WERI-Rb-1 (cell line): ENCODE measurements around the gene PREX1.

Source experiments
- DNase-seq: peaks from one replicate; pipeline ENCODE4 v3.0.0-alpha.2; 2020
- H3K27ac ChIP-seq: fragments of 250-450 bp; sonication (Bioruptor Pico); 2 replicates; pipeline ENCODE4 v1.5.1; 2020; ENCODE audit warnings: mild to moderate bottlenecking, moderate library complexity
- H3K27me3 ChIP-seq: fragments of 250-450 bp; sonication (Bioruptor Pico); 2 replicates; pipeline ENCODE4 v1.5.1; 2021; ENCODE audit warnings: mild to moderate bottlenecking, low read depth, moderate library complexity; ENCODE audit not compliant: insufficient read depth, severe bottlenecking
- H3K36me3 ChIP-seq: fragments of 250-450 bp; sonication (Bioruptor Pico); 2 replicates; pipeline ENCODE4 v1.5.1; 2020; ENCODE audit warnings: mild to moderate bottlenecking, moderate library complexity
- H3K4me3 ChIP-seq: 2 replicates; pipeline ENCODE4 v1.5.1; 2011; ENCODE audit warnings: low read depth, mild to moderate bottlenecking, control low read depth, low read length
- H3K9me3 ChIP-seq: fragments of 250-450 bp; sonication (Bioruptor Pico); 2 replicates; pipeline ENCODE4 v1.5.1; 2021; ENCODE audit warnings: mild to moderate bottlenecking, moderate library complexity; ENCODE audit not compliant: severe bottlenecking
- TF ChIP-seq, protein P1 (sequence below): IDR thresholded peaks from 2 replicates; pipeline ENCODE4 v1.5.1; 2011; ENCODE audit warnings: low read depth, mild to moderate bottlenecking, control low read depth, inconsistent platforms, low read length

The PREX1 gene

DNA sequence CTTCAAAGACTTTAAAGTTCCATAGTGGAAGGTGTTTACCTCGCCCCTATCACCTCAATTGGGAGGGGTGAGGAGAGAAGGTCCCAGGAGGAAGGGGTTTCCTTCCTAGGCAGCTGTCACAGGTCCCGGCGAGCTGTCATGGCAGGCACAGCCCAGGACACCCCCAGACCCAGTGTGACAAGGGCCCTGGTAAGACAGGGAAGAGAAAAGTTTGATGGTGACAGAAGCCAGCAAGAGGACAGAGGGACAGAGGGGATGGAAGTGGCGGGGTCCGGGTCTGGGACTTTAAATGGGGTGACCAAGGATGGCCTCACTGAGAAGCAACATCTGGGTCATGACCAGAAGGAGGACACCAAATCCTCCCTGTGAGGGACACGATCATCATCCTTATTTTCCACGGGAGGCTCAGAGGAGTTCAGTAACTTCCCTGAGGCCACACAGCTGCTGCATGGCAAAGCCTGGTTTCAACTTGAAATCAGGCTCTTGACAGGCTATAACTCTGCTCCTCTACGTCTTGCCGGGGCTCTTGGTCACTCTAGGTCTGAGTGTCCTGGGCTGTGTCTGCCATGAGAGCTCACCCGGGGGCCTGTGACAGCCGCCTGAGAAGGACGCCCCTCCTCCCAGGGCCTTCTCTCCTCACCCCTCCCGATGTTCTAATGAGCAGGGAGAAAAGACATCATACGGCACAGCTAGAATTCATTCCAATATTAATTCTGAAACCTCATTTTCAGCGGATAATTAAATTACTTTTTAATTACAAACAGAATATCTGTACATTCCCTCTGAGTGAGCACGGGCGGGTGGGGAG, 222.2 kb downstream of the PREX1 start:
- TF ChIP-seq, protein P1, sequence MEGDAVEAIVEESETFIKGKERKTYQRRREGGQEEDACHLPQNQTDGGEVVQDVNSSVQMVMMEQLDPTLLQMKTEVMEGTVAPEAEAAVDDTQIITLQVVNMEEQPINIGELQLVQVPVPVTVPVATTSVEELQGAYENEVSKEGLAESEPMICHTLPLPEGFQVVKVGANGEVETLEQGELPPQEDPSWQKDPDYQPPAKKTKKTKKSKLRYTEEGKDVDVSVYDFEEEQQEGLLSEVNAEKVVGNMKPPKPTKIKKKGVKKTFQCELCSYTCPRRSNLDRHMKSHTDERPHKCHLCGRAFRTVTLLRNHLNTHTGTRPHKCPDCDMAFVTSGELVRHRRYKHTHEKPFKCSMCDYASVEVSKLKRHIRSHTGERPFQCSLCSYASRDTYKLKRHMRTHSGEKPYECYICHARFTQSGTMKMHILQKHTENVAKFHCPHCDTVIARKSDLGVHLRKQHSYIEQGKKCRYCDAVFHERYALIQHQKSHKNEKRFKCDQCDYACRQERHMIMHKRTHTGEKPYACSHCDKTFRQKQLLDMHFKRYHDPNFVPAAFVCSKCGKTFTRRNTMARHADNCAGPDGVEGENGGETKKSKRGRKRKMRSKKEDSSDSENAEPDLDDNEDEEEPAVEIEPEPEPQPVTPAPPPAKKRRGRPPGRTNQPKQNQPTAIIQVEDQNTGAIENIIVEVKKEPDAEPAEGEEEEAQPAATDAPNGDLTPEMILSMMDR: no peak
- Histone ChIP-seq H3K36me3 (no peaks in the 10 kb centered on the region), H3K27ac (no peak overlapping the region), H3K4me3 (no peak overlapping the region), H3K27me3 (no peaks in the 10 kb centered on the region), H3K9me3 (no peaks in the 10 kb centered on the region)
- DNase-seq: peak; percentile 0

DNA sequence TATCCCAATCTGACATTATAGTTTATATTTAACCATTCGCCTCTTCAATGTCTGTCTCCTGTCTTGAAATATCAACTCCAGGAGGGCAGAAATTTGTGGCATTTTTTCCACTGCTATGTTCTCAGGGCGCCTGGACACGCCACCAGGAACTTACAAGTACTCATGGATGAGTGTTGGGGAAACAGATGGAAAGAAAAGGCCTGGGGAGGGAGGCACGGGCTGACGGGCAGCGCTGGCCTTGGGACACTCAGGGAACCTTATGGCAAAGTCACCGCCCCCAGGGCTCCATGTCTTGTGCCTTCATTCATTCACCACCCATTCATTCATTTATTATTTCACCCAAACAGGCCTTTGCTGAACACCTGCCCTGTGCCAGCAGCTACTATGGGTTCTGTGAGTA, 222.9 kb downstream of the PREX1 start:
- Histone ChIP-seq H3K4me3 (no peak overlapping the region), H3K9me3 (no peaks in the 10 kb centered on the region), H3K27ac (no peak overlapping the region), H3K36me3 (no peaks in the 10 kb centered on the region), H3K27me3 (no peaks in the 10 kb centered on the region)
- DNase-seq: no peak
- TF ChIP-seq, protein P1: no peak

DNA sequence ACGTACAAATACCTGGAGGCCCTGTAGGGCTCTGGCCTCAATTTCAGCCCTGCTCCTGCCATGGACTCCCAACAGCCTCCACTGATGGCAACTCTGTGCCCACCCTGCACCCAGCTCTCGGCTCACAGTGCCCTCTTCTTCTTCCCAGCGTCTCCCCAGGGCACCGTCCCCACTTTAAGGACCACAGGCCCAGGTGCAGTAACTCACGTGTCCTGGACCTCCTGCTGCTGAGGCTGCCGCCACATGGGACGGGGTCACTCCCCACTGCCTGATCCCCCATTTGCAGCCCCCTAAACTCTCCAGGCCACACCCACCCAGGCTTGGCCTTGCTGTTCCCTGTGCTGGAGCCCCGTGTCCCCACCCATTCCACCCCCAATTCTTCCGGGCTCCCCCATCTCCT, 223.4 kb downstream of the PREX1 start:
- TF ChIP-seq, protein P1: no peak
- Histone ChIP-seq H3K27me3 (no peaks in the 10 kb centered on the region), H3K9me3 (no peaks in the 10 kb centered on the region), H3K4me3 (no peak overlapping the region), H3K27ac (no peak overlapping the region), H3K36me3 (no peaks in the 10 kb centered on the region)
- DNase-seq: no peak

DNA sequence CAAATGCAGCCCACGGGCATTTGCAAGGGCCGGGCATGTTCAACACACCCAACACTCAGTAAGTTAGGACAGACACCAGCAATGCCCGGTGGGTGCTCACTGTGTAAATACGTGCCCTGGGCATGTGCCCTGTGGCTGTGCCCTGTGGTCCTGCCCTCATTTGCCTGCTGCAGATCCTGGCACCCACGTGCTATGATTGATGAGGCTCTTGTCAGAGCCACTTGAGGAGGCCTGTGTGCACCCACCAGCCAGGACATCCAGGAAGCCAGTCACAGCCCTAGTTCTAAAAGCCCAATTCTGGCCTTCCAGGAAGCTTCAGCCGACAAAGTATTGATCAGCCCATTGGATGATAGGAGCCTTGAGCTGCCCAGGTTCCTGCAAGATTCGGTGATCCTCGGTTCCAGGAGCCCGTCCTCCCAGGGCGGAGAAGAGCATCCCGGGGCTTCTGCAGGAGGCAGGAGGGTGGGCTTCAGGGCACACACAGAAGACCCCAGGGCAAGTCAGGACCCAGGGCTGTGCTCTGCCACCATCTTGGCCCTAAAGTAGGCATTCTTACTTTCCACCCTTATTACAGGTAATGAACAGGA, 223.9 kb downstream of the PREX1 start:
- TF ChIP-seq, protein P1: no peak

DNA sequence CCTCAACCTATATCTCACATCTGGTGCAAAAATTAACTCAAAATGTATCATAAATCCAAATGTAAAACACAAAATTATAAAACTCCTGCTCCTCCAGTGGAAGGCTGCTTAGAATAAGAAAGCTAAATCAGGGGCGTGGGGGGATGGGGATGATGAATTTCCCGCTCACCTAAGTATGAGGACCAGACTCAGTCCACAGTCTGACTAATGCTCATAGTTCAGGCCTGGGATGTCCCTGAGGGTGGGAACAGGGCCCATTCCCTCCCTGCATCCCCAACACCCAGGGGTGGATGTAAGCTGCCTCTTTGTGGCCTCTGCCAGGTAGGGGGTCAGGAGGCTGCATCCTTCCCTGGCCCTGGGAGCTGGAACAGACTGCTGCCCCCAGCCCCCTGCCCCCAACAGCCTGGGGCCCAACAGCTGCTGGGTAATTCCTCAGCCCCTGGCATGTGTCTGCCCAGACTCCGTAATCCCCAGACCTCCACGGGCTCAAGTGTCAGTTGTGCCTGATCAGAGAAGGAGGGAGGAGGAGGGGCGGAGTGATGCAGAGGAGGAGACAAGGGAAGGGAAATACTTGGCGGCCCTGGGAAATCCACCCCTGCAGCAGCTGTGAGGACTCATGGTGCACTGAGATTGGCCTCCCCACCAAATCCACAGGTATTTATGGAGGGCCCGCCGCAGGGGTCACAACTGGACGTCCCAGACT, 224.5 kb downstream of the PREX1 start:
- no peaks in the 10 kb centered on the region for H3K9me3 ChIP-seq
- no peak overlapping the region for H3K4me3 ChIP-seq
- DNase-seq: peak; percentile 96
- no peaks in the 10 kb centered on the region for H3K27me3 ChIP-seq
- TF ChIP-seq, protein P1: no peak
- H3K36me3 ChIP-seq: no peaks in the 10 kb centered on the region
- H3K27ac ChIP-seq: peak overlapping the region; percentile 75

More for the DNA sequence above, 223.9 kb downstream of the PREX1 start:
- Histone ChIP-seq H3K27ac (peak overlapping the region; percentile 66), H3K27me3 (no peaks in the 10 kb centered on the region), H3K4me3 (no peak overlapping the region), H3K36me3 (no peaks in the 10 kb centered on the region), H3K9me3 (no peaks in the 10 kb centered on the region)
- peak; percentile 1 for DNase-seq
